ENCODE data around the gene SYNE2. TPM values are rescaled to one million over a fixed set of nuclear protein-coding genes. Genes with fewer than 3 reads are reported as not detected.

SYNE2 gene
- total RNA-seq, 1 experiment from 2014 or later, result 37.5 TPM

GRCh38 chr14:64012003-64012402 lies 159.2 kb downstream of the SYNE2 start:
- BruUV-seq (replicated peaks), result no TSS peak
- CTCF ChIA-PET, result no interaction called here
- intact Hi-C loops (cut with micrococcal nuclease; ENCODE audit: unreplicated experiment), result no loop called here
- no peak for TF ChIP-seq TCF7L2 (IDR thresholded peaks at IDR 0.05; ENCODE audit: low read depth, low read length)
- no peak for TF ChIP-seq POLR2AphosphoS5 (IDR thresholded peaks at IDR 0.05; ENCODE audit: low read depth, low read length)
- TF ChIP-seq CTCF (IDR thresholded peaks at IDR 0.05), result no peak
- no peak for TF ChIP-seq REST (IDR thresholded peaks at IDR 0.05; ENCODE audit: insufficient read depth in 1 of 2, low read depth in 2 of 2, low read length in 1 of 2)
- no peak for TF ChIP-seq SIN3A (IDR thresholded peaks at IDR 0.05; ENCODE audit: borderline replicate concordance, insufficient read depth, low read depth, low read length)
- H3K27ac ChIP-seq (ENCODE audit: low read length), result no peak overlapping the region
- no peaks in the 10 kb centered on the region for H3K4me1 ChIP-seq (ENCODE audit: control insufficient read depth, insufficient read depth, low read length)
- ATAC-seq (no peak), DNase-seq (ENCODE audit: low read depth, low spot score) (no peak)
- H3K9me3 ChIP-seq (ENCODE audit: control insufficient read depth, insufficient read depth, low read depth, low read length), result no peaks in the 10 kb centered on the region
- no peak overlapping the region for H3K4me3 ChIP-seq (ENCODE audit: low read depth in 2 of 2, low read length in 2 of 2)
- POLR2A ChIA-PET, result no interaction called here
- no peaks in the 10 kb centered on the region; the same call in 1 of the 2 replicates for H3K36me3 ChIP-seq (ENCODE audit: control insufficient read depth, insufficient read depth, low read length)
- no peaks in the 10 kb centered on the region for H3K27me3 ChIP-seq (ENCODE audit: control insufficient read depth, insufficient read depth, low read length)
- in situ Hi-C loops (cut with HindIII; ENCODE audit: low pct_unique_long_range_greater_than_20kb, low sequenced_read_pairs), result no loop called here

GRCh38 chr14:64012720-64013119 lies 159.9 kb downstream of the SYNE2 start:
- in situ Hi-C loops (cut with HindIII; ENCODE audit: low pct_unique_long_range_greater_than_20kb, low sequenced_read_pairs) (no loop called here), intact Hi-C loops (cut with micrococcal nuclease; ENCODE audit: unreplicated experiment) (no loop called here)
- no TSS peak for BruUV-seq (replicated peaks)
- ChIA-PET CTCF (no interaction called here), POLR2A (no interaction called here)
- no peak overlapping the region for H3K27ac ChIP-seq (ENCODE audit: low read length)
- no peaks in the 10 kb centered on the region for H3K27me3 ChIP-seq (ENCODE audit: control insufficient read depth, insufficient read depth, low read length)
- H3K9me3 ChIP-seq (ENCODE audit: control insufficient read depth, insufficient read depth, low read depth, low read length), result no peaks in the 10 kb centered on the region
- no peak overlapping the region for H3K4me3 ChIP-seq (ENCODE audit: low read depth in 2 of 2, low read length in 2 of 2)
- ATAC-seq (no peak), DNase-seq (ENCODE audit: low read depth, low spot score) (no peak)
- no peaks in the 10 kb centered on the region; the same call in 1 of the 2 replicates for H3K36me3 ChIP-seq (ENCODE audit: control insufficient read depth, insufficient read depth, low read length)
- TF ChIP-seq TCF7L2 (IDR thresholded peaks at IDR 0.05; ENCODE audit: low read depth, low read length) (no peak), REST (IDR thresholded peaks at IDR 0.05; ENCODE audit: insufficient read depth in 1 of 2, low read depth in 2 of 2, low read length in 1 of 2) (no peak), SIN3A (IDR thresholded peaks at IDR 0.05; ENCODE audit: borderline replicate concordance, insufficient read depth, low read depth, low read length) (no peak), POLR2AphosphoS5 (IDR thresholded peaks at IDR 0.05; ENCODE audit: low read depth, low read length) (no peak), CTCF (IDR thresholded peaks at IDR 0.05) (no peak)
- no peaks in the 10 kb centered on the region for H3K4me1 ChIP-seq (ENCODE audit: control insufficient read depth, insufficient read depth, low read length)

All from Panc1 (cell line).